Measurements from ENCODE around the gene PIK3CB. TPM values are rescaled to one million over a fixed set of nuclear protein-coding genes. Genes with fewer than 3 reads are reported as not detected.
"Not testable (repeated sequence)": the region's sequence is repeated elsewhere in the genome, so short reads cannot be mapped to it uniquely, and the experiment has no call there.

The PIK3CB gene
- total RNA-seq, 1 donor from 2014 or later: 44.6 TPM

GRCh38 chr3:138799822-138800221, 34.9 kb downstream of the PIK3CB start:
- H3K4me3 ChIP-seq: no peak overlapping the region
- DNase-seq (no peak), ATAC-seq (peak; percentile 76 to 77)
- intact Hi-C loops (cut with DNase I): no loop called here
- no peak for TF ChIP-seq CTCF (IDR thresholded peaks at IDR 0.05)
- H3K27ac ChIP-seq: no peak overlapping the region
- H3K36me3 ChIP-seq: peaks cover 4% of the 10 kb centered on the region
- no peaks in the 10 kb centered on the region for H3K27me3 ChIP-seq (ENCODE audit: low read depth)
- no peaks in the 10 kb centered on the region for H3K9me3 ChIP-seq
- no peaks in the 10 kb centered on the region for H3K4me1 ChIP-seq

DNA sequence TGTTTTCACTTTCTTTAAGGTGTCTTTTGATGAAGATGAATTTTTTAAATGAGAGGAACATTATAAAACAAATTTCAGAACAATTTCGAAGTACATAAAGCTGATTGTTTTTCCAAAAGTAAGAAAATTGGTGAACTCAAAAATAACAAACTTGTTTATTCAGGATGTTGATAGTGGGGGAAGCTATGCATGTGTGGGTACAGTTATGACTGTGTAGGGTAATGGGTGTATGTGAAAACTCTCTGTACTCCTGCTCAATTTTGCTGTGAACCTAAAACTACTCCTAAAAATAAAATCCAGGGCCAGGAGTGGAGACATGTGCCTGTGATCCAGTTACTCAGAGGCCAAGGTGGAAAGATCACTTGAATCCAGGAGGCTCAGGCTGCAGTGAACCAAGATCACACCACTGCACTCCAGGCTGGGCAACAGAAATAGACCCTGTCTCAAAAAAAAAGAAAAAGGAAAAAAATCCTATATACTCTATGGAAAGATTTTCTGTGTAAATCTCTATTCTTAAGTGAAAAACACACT, 37.2 kb downstream of the PIK3CB start:
- intact Hi-C loops (cut with DNase I): no loop called here
- ATAC-seq (no peak), DNase-seq (no peak)
- H3K4me3 ChIP-seq: no peak overlapping the region
- no peaks in the 10 kb centered on the region for H3K9me3 ChIP-seq
- no peak overlapping the region for H3K27ac ChIP-seq
- H3K36me3 ChIP-seq: peaks cover 25% of the 10 kb centered on the region
- no peaks in the 10 kb centered on the region for H3K27me3 ChIP-seq (ENCODE audit: low read depth)
- no peaks in the 10 kb centered on the region for H3K4me1 ChIP-seq
- TF ChIP-seq CTCF (IDR thresholded peaks at IDR 0.05): no peak

GRCh38 chr3:138796761-138797160, 38.0 kb downstream of the PIK3CB start:
- ATAC-seq (no peak), DNase-seq (no peak)
- H3K4me3 ChIP-seq: no peak overlapping the region
- no peaks in the 10 kb centered on the region for H3K27me3 ChIP-seq (ENCODE audit: low read depth)
- no peak overlapping the region for H3K27ac ChIP-seq
- H3K36me3 ChIP-seq: peaks cover 26% of the 10 kb centered on the region
- H3K4me1 ChIP-seq: no peaks in the 10 kb centered on the region
- no peak for TF ChIP-seq CTCF (IDR thresholded peaks at IDR 0.05)
- intact Hi-C loops (cut with DNase I): no loop called here
- no peaks in the 10 kb centered on the region for H3K9me3 ChIP-seq

- H3K4me3 ChIP-seq: no peak overlapping the region
- peak; percentile 75 to 81 for ATAC-seq
- intact Hi-C loops (cut with DNase I): no loop called here
- no peak for DNase-seq
- peaks cover 10% of the 10 kb centered on the region for H3K4me1 ChIP-seq
- no peak for TF ChIP-seq CTCF (IDR thresholded peaks at IDR 0.05)
- no peaks in the 10 kb centered on the region for H3K9me3 ChIP-seq
- no peaks in the 10 kb centered on the region for H3K27me3 ChIP-seq (ENCODE audit: low read depth)
- no peaks in the 10 kb centered on the region for H3K36me3 ChIP-seq
- H3K27ac ChIP-seq: peak overlapping the region; percentile 52
Observed at GRCh38 chr3:138786788-138787271, 47.9 kb downstream of the PIK3CB start.

DNA sequence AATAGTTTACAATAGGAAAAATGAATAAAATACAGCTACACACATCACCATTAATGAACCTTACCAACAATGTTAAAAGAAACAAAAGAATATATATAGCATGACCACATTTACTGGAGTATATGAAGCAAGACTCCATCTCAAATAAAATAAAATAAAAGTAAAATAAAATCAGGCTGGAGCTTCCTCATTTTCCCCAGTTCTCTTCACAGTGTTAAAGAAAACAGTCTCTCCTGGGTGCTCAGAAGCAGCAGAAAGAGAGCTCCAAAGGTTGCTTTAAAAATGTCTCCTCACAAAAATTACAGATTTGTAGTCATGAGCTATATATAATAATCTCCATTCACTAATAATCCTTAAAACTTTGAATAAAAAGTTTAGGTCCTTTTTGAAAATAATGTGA, 48.8 kb downstream of the PIK3CB start:
- Histone ChIP-seq H3K36me3 (no peaks in the 10 kb centered on the region), H3K27me3 (ENCODE audit: low read depth) (no peaks in the 10 kb centered on the region), H3K4me3 (no peak overlapping the region), H3K4me1 (peaks cover 10% of the 10 kb centered on the region), H3K27ac (peak overlapping the region; percentile 52), H3K9me3 (no peaks in the 10 kb centered on the region)
- no peak for ATAC-seq
- intact Hi-C loops (cut with DNase I): no loop called here
- TF ChIP-seq CTCF (IDR thresholded peaks at IDR 0.05): no peak
- DNase-seq: no peak

- DNase-seq; ATAC-seq; H3K27me3 ChIP-seq (ENCODE audit: low read depth); H3K27ac ChIP-seq; intact Hi-C loops (cut with DNase I); H3K36me3 ChIP-seq; H3K4me3 ChIP-seq; H3K9me3 ChIP-seq; H3K4me1 ChIP-seq: not testable (repeated sequence)
Observed at GRCh38 chr3:138785362-138785857, 49.3 kb downstream of the PIK3CB start.

Data from lower lobe of right lung (tissue), 2 donors.